NB4 (cell line): ENCODE results near the gene WSCD1.

Experiments
- POLR2A ChIP-seq: IDR thresholded peaks from 2 replicates; pipeline ENCODE4 v1.6.1; 2011; ENCODE audit warnings: mild to moderate bottlenecking; ENCODE audit not compliant: insufficient read length; ENCODE audit errors: extremely low read depth
- TF ChIP-seq, protein P1 (sequence below): IDR thresholded peaks from one replicate; pipeline ENCODE4 v1.5.1; 2012; ENCODE audit warnings: low read depth, low read length
- TF ChIP-seq, protein P2 (sequence below): IDR thresholded peaks from 2 replicates; pipeline ENCODE4 v1.6.1; 2011; ENCODE audit warnings: low read depth, low read length

DNA sequence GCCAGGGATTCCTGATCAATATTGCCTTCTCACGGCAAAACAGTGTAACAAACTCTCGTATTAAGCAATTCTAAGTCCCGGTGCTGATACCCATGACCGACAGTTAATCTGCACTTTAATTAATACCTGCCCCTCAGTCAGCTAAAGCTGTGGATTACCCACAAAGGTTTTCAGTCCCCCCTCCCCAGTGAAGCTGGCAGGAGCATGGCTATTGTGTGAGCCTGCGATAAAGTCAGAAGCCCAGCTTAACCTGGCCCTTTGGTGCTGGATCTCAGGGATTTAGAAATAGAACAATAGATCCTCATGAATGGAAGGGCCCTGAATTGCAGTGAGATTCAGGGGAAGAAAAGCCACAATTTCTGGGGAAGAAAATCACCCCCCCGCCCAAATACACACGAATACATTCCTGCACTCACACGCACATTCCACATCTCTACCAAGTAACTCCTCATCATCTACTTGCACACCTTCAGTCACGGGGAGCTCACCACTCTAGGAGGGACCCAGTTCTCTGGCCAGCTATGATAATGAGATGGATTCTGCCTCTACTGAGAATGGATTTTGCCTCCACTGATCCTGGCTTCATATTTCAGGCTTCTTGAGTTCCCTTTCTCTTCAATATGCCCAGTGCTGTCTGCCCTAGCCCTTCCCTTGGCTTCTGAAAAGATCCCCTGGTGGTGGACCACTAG lies 102.6 kb downstream of the WSCD1 start:
- TF ChIP-seq, protein P1, sequence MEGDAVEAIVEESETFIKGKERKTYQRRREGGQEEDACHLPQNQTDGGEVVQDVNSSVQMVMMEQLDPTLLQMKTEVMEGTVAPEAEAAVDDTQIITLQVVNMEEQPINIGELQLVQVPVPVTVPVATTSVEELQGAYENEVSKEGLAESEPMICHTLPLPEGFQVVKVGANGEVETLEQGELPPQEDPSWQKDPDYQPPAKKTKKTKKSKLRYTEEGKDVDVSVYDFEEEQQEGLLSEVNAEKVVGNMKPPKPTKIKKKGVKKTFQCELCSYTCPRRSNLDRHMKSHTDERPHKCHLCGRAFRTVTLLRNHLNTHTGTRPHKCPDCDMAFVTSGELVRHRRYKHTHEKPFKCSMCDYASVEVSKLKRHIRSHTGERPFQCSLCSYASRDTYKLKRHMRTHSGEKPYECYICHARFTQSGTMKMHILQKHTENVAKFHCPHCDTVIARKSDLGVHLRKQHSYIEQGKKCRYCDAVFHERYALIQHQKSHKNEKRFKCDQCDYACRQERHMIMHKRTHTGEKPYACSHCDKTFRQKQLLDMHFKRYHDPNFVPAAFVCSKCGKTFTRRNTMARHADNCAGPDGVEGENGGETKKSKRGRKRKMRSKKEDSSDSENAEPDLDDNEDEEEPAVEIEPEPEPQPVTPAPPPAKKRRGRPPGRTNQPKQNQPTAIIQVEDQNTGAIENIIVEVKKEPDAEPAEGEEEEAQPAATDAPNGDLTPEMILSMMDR = no peak
- TF ChIP-seq POLR2A = no peak
- TF ChIP-seq, protein P2, sequence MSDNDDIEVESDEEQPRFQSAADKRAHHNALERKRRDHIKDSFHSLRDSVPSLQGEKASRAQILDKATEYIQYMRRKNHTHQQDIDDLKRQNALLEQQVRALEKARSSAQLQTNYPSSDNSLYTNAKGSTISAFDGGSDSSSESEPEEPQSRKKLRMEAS = no peak
